Osteoblast (primary cell): ENCODE measurements around the gene ULK4. TPM values are rescaled to one million over a fixed set of nuclear protein-coding genes. Genes with fewer than 3 reads are reported as not detected.
A peak's percentile ranks its signal among the peaks of the same experiment; 100 is the strongest.
"Not testable (repeated sequence)": the region's sequence is repeated elsewhere in the genome, so short reads cannot be mapped to it uniquely, and the experiment has no call there.

Experiments used
- DNase-seq: peaks from one replicate; pipeline ENCODE4 v3.0.0; 2011; ENCODE audit warnings: low spot score, mixed read lengths; ENCODE audit not compliant: insufficient read length; ENCODE audit errors: missing footprints
- H2AFZ ChIP-seq: 2 replicates; pipeline ENCODE4 v1.6.0; 2011; ENCODE audit warnings: mild to moderate bottlenecking, low read length
- H3K27ac ChIP-seq: 2 replicates; pipeline ENCODE4 v1.5.1; 2011; ENCODE audit warnings: mild to moderate bottlenecking, low read depth, low read length, moderate library complexity
- H3K27me3 ChIP-seq: 2 replicates; pipeline ENCODE4 v1.6.0; 2012; ENCODE audit warnings: mild to moderate bottlenecking, control low read depth, inconsistent platforms, low read length, moderate library complexity; ENCODE audit not compliant: insufficient read depth
- H3K36me3 ChIP-seq: 2 replicates; pipeline ENCODE4 v1.5.1; 2011; ENCODE audit warnings: mild to moderate bottlenecking, low read length, control low read depth, moderate library complexity; ENCODE audit not compliant: insufficient read depth
- H3K4me1 ChIP-seq: 2 replicates; pipeline ENCODE4 v1.5.1; 2011; ENCODE audit warnings: mild to moderate bottlenecking, low read length, control low read depth, moderate library complexity; ENCODE audit not compliant: insufficient read depth
- H3K4me2 ChIP-seq: 2 replicates; pipeline ENCODE4 v1.6.0; 2011; ENCODE audit warnings: mild to moderate bottlenecking, low read length; ENCODE audit not compliant: insufficient read depth
- H3K4me3 ChIP-seq: fragments of 200-600 bp; sonication (generic); 3 replicates; pipeline ENCODE4 v1.5.1; 2012; ENCODE audit warnings: mild to moderate bottlenecking, low read length, inconsistent platforms; ENCODE audit not compliant: insufficient read depth
- H3K79me2 ChIP-seq: 2 replicates; pipeline ENCODE4 v1.6.0; 2012; ENCODE audit warnings: mild to moderate bottlenecking, low read length, control low read depth, inconsistent platforms; ENCODE audit not compliant: insufficient read depth
- H3K9me3 ChIP-seq: 2 replicates; pipeline ENCODE4 v1.5.1; 2011; ENCODE audit warnings: low read depth, low read length, control low read depth
- H4K20me1 ChIP-seq: 2 replicates; pipeline ENCODE4 v1.6.0; 2012; ENCODE audit warnings: mild to moderate bottlenecking, low read length, control low read depth; ENCODE audit not compliant: insufficient read depth
- total RNA-seq: library from RNA; depleted of rRNA; stranded (reverse); fragments of >200 nt; gene quantifications from 2 replicates; pipeline ENCODE4 v1.2.3, GENCODE V29; 2012
- TF ChIP-seq, protein P1 (sequence below): IDR thresholded peaks from 2 replicates; pipeline ENCODE4 v1.5.1; 2011; ENCODE audit warnings: mild to moderate bottlenecking, low read depth, low read length, moderate library complexity; ENCODE audit errors: extremely low read depth

The ULK4 gene
- total RNA-seq, 1 donor: 20.6 TPM

DNA sequence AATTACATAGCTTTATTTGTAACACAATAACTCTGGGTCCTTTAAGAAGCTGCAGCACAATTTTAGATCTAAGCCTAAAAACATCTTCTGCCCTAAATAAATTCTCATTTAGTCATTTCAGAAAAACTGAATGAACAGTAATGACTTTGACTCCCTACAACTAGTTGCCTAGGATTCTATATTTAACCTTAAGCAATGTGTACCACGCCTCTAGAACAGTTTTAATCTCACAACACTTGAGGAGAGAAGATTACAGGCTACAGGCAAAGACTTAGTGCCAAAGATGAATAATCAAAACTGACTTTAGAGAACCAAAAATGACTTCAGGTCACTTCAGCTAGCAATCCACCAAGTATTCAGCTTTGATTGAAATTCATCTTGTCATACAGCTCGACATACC lies 192.8 kb downstream of the ULK4 start:
- TF ChIP-seq, protein P1, sequence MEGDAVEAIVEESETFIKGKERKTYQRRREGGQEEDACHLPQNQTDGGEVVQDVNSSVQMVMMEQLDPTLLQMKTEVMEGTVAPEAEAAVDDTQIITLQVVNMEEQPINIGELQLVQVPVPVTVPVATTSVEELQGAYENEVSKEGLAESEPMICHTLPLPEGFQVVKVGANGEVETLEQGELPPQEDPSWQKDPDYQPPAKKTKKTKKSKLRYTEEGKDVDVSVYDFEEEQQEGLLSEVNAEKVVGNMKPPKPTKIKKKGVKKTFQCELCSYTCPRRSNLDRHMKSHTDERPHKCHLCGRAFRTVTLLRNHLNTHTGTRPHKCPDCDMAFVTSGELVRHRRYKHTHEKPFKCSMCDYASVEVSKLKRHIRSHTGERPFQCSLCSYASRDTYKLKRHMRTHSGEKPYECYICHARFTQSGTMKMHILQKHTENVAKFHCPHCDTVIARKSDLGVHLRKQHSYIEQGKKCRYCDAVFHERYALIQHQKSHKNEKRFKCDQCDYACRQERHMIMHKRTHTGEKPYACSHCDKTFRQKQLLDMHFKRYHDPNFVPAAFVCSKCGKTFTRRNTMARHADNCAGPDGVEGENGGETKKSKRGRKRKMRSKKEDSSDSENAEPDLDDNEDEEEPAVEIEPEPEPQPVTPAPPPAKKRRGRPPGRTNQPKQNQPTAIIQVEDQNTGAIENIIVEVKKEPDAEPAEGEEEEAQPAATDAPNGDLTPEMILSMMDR: no peak
- Histone ChIP-seq H3K27ac (no peak overlapping the region), H3K79me2 (no peaks in the 10 kb centered on the region), H3K9me3 (no peaks in the 10 kb centered on the region), H2AFZ (no peak overlapping the region), H3K36me3 (no peaks in the 10 kb centered on the region), H3K4me1 (no peaks in the 10 kb centered on the region), H3K4me3 (no peak overlapping the region), H3K27me3 (no peaks in the 10 kb centered on the region), H3K4me2 (no peak overlapping the region), H4K20me1 (no peaks in the 10 kb centered on the region)
- no peak for DNase-seq

DNA sequence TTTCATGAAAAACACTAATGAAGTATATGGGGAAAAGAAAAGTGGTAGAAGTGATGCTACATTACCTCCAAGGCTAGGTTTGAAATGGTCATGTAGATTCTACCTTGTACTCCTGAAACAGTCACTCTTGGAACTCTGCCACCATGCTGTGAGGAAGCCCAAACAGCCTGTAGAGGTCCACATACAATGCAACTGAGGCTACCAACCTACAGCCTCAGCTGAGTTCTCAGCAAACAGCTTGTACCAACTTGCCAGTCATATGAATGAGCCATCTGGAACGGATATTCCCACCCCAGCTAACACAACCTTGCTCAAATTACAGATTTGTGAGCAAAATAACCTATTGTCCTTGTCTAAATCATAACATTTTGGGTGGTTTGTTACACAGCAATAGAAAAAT lies 193.5 kb downstream of the ULK4 start:
- Histone ChIP-seq H3K27ac (no peak overlapping the region), H3K4me2 (no peak overlapping the region), H3K4me1 (no peaks in the 10 kb centered on the region), H2AFZ (no peak overlapping the region), H3K4me3 (no peak overlapping the region), H3K9me3 (no peaks in the 10 kb centered on the region), H3K36me3 (no peaks in the 10 kb centered on the region), H3K79me2 (no peaks in the 10 kb centered on the region), H4K20me1 (no peaks in the 10 kb centered on the region), H3K27me3 (no peaks in the 10 kb centered on the region)
- peak; percentile 10 for DNase-seq
- TF ChIP-seq, protein P1: no peak

GRCh38 chr3:41762867-41763266 lies 199.0 kb downstream of the ULK4 start:
- H4K20me1 ChIP-seq, H3K9me3 ChIP-seq, H3K4me1 ChIP-seq, H2AFZ ChIP-seq, H3K4me2 ChIP-seq, H3K79me2 ChIP-seq, H3K27me3 ChIP-seq, DNase-seq, H3K36me3 ChIP-seq, H3K4me3 ChIP-seq, H3K27ac ChIP-seq: not testable (repeated sequence)

- no peaks in the 10 kb centered on the region for H3K4me1 ChIP-seq
- H3K79me2 ChIP-seq: no peaks in the 10 kb centered on the region
- no peak overlapping the region for H3K4me3 ChIP-seq
- DNase-seq: no peak
- H3K9me3 ChIP-seq: no peaks in the 10 kb centered on the region
- H3K4me2 ChIP-seq: no peak overlapping the region
- H3K27ac ChIP-seq: no peak overlapping the region
- no peaks in the 10 kb centered on the region for H4K20me1 ChIP-seq
- TF ChIP-seq, protein P1: no peak
- H3K27me3 ChIP-seq: no peaks in the 10 kb centered on the region
- H2AFZ ChIP-seq: no peak overlapping the region
- no peaks in the 10 kb centered on the region for H3K36me3 ChIP-seq
Measured at GRCh38 chr3:41753651-41754050, 208.3 kb downstream of the ULK4 start.

DNA sequence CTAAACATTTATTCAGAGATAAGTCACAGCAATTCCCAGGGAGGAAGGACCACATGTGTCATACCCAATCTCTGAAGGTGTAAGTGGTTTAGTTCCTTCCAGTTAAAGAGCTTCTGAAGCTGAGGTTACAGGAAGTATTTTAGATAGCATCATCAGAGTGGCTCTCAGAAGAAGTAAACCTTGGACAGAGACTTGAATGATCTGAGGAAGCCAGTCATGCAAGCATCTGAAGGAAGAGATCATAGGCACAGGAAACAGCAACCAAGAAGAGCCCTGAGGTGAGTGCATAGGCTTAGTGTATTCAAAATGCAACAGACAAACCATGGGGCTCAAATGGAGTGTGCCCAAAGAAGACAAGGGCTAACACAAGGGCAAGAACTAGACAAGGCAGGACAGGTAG lies 210.3 kb downstream of the ULK4 start:
- Histone ChIP-seq H4K20me1 (no peaks in the 10 kb centered on the region), H3K4me3 (no peak overlapping the region), H3K27ac (no peak overlapping the region), H3K27me3 (no peaks in the 10 kb centered on the region), H3K9me3 (no peaks in the 10 kb centered on the region), H3K79me2 (no peaks in the 10 kb centered on the region), H2AFZ (no peak overlapping the region), H3K36me3 (no peaks in the 10 kb centered on the region), H3K4me2 (no peak overlapping the region), H3K4me1 (no peaks in the 10 kb centered on the region)
- DNase-seq: no peak
- TF ChIP-seq, protein P1: no peak
